Posterior cingulate gyrus (tissue), 11 donors: Measurements from ENCODE around the gene ASTN1.

Experiments
- DNase-seq, 10 donors: peaks; one replicate each; pipeline versions ENCODE4 v3.0.0 to v3.0.0-alpha.2; 2020 to 2021; ENCODE audit warnings: mixed read lengths in 3 of 10
- intact Hi-C: fragments of 100-400 bp; cut with DNase I; formaldehyde crosslinking; loops from one replicate; pipeline ENCODE4 v1.15.1; 2023

Gene ASTN1

DNA sequence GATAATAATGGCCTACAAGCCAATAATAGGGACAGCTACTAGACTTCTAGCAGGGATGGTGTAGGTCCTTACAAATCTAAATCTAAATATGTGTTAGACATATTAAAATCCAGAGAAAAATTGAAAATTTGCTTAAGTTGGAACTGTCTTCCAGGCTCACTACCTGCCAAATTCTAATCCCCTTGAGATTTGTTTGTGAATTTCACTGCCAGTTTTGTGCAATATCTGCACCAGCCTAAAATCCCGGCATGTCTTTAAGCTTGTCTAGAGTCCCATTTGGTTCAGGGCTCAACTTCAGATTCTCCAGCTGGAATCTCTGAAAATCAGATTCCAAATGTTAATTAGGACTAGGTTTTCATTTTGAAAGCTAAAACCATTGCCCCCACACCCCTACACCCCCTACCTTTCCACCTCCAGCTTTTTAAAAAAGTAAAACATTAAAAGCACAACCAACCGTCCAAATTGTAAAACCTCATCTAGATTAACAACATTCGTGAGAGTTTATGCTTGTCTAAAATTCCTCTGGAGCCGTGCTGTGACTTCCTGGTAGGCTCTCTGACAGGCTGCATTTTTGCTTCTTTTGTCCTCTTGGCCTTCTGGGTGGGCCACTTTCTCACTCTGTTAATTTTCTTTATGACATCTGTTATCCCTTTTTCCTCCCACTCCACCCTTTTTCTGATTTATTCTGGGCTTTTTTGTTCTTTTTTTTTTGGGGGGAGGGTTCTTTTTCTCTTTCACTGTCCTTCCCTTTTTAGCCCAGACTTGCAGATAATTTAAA, 352.8 kb downstream of the ASTN1 start:
- intact Hi-C loops = no loop called here
- DNase-seq = no peak

DNA sequence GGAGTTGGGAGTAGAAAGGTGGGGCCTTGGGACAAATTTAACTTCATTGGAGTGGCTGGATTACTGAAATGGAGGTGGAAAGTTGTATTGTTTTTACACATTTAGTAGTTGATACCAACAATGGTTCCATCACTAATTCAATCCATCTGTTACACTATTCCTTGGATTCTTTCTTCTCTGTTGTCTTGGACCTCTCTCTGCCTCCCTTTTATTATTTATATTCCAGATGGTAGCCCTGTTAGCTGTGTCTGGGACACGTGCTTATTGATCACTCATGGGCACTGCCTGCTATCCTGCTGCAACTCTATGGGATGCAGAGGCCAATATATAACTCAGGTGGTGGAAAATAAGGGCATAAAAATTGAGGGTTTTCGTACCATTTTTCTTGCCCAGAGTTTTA, 355.2 kb downstream of the ASTN1 start:
- DNase-seq = no peak
- intact Hi-C loops = no loop called here
